ENCODE measurements around the gene UPF1.
A peak's percentile ranks its signal among the peaks of the same experiment; 100 is the strongest.

Gene UPF1

DNA sequence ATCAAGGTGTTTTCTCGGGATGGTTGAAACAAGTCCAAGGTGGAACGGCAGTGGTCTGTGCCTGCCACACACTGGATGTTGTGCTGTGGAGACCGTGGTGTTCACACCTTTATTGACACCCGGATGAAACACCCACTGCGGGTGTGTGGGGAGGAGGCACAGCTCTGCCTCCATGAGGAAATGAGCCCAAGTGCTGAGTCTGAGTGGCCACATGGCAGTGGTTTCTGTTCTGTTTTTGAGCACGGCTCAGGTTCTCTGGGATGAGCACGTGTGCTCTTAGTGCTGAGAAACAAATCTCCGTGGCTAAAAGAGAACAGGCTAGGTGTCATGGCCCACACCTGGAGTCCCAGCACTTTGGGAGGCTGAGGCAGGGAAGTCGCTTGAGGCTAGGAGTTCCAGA, 29.5 kb downstream of the UPF1 start:
- DNase-seq (ENCODE audit: low read depth) = no peak
- TF ChIP-seq, protein P1, sequence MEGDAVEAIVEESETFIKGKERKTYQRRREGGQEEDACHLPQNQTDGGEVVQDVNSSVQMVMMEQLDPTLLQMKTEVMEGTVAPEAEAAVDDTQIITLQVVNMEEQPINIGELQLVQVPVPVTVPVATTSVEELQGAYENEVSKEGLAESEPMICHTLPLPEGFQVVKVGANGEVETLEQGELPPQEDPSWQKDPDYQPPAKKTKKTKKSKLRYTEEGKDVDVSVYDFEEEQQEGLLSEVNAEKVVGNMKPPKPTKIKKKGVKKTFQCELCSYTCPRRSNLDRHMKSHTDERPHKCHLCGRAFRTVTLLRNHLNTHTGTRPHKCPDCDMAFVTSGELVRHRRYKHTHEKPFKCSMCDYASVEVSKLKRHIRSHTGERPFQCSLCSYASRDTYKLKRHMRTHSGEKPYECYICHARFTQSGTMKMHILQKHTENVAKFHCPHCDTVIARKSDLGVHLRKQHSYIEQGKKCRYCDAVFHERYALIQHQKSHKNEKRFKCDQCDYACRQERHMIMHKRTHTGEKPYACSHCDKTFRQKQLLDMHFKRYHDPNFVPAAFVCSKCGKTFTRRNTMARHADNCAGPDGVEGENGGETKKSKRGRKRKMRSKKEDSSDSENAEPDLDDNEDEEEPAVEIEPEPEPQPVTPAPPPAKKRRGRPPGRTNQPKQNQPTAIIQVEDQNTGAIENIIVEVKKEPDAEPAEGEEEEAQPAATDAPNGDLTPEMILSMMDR (IDR thresholded peaks at IDR 0.05; ENCODE audit: control insufficient read depth, insufficient read depth, low read depth, low read length, missing control alignments) = no peak
- H3K4me3 ChIP-seq (ENCODE audit: control insufficient read depth, low read depth, low read length) = no peak overlapping the region

DNA sequence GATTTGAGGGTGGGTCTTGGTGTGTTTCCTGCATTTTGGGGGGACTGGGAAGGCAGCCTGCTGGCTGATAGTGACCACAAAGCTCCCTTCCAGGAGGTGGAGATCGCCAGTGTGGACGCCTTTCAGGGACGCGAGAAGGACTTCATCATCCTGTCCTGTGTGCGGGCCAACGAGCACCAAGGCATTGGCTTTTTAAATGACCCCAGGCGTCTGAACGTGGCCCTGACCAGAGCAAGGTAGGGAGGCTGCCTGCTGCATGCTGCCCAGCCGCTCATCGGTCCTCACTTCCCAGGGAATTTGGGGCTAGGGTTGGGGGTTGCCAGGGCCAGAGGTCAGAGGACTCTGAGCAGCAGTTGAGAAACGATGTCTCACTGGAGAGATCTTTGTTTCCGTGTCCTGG, 30.2 kb downstream of the UPF1 start:
- no peak for DNase-seq (ENCODE audit: low read depth)
- H3K4me3 ChIP-seq (ENCODE audit: control insufficient read depth, low read depth, low read length) = no peak overlapping the region
- TF ChIP-seq, protein P1 (IDR thresholded peaks at IDR 0.05; ENCODE audit: control insufficient read depth, insufficient read depth, low read depth, low read length, missing control alignments) = no peak

DNA sequence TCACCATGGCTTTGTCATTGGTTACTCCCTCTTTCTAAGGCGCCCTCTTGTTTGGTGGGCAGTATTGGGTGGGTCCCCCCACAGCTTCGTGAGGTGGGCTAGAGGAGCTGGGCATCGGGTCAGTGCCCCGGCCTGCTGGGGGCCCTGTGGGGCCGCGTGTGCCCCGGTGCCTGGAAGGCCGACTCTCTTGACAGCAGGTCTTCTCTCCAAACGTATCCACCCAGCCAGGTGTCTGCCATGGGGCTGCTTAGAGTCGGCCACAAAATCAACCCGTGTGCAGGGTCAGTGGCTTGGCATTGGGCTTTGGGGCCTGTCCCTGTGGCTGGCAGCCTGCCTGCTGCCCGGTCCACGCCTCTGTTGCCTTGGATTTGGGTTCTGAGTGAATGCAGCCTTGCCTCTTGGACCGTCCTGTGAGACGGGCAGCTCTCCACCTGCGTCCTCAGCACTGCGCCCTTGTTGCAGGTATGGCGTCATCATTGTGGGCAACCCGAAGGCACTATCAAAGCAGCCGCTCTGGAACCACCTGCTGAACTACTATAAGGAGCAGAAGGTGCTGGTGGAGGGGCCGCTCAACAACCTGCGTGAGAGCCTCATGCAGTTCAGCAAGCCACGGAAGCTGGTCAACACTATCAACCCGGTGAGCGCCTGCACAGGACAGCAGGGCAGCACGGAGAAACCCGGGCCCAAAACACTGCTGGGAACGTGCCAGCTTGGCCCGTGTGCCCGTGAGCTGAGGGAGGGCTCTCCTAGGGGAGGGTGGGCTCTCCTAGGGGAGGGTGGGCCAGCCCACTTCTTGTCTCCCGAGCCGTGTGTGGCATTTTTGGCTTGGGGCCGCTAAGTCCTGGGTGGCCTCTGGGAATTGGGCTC, 31.4 kb downstream of the UPF1 start:
- TF ChIP-seq, protein P1 (IDR thresholded peaks at IDR 0.05; ENCODE audit: control insufficient read depth, insufficient read depth, low read depth, low read length, missing control alignments) = no peak
- DNase-seq (ENCODE audit: low read depth) = no peak
- H3K4me3 ChIP-seq (ENCODE audit: control insufficient read depth, low read depth, low read length) = no peak overlapping the region

DNA sequence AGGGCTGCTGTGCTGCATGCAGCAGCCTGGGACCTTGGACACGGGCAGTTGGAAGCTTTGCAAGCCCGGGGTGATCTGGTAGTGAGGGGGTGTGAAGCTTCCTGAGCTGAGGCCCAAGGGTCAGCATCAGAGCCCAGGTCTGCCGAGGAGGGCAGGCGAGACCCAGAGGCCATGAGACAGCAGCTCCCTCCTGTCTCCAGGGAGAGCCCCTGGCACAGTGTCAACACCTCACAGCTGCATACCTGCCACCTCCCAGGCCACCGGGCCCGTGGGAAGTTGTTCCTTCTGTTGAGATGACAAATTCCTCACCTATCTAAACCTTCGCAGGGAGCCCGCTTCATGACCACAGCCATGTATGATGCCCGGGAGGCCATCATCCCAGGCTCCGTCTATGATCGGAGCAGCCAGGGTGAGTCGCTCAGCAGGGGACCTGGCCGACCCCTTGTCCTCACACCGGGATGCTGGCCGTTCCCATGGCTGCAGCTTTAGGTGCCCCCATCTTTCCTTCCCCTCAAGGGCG, 32.1 kb downstream of the UPF1 start:
- TF ChIP-seq, protein P1 (IDR thresholded peaks at IDR 0.05; ENCODE audit: control insufficient read depth, insufficient read depth, low read depth, low read length, missing control alignments) = no peak
- no peak overlapping the region for H3K4me3 ChIP-seq (ENCODE audit: control insufficient read depth, low read depth, low read length)
- DNase-seq (ENCODE audit: low read depth) = no peak

DNA sequence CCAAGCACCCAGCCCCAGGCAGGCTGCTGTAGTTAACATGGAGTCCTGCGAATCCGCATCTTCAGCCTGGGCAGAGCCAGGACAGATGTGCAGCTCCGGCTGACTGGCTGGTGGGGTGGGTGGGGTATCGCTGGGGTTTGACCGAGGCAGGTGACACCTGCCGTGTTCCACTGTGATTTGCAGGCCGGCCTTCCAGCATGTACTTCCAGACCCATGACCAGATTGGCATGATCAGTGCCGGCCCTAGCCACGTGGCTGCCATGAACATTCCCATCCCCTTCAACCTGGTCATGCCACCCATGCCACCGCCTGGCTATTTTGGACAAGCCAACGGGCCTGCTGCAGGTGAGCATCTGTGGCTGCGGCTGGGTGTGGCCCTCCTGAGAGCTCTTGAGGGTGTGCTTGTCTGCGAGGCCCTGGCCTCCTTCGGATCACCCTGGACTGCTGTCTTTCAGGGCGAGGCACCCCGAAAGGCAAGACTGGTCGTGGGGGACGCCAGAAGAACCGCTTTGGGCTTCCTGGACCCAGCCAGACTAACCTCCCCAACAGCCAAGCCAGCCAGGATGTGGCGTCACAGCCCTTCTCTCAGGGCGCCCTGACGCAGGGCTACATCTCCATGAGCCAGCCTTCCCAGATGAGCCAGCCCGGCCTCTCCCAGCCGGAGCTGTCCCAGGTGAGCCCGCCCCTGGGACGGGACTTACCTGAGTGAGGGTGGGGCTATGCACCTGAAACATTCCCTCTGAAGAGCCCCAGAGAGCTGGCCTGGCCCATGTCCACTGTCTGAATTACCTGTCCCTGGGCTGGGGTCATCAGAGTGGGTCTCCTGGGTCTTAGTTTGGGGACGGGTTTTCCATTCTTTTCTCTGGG, 33.6 kb downstream of the UPF1 start:
- DNase-seq (ENCODE audit: low read depth) = no peak
- TF ChIP-seq, protein P1 (IDR thresholded peaks at IDR 0.05; ENCODE audit: control insufficient read depth, insufficient read depth, low read depth, low read length, missing control alignments) = no peak
- H3K4me3 ChIP-seq (ENCODE audit: control insufficient read depth, low read depth, low read length) = no peak overlapping the region

DNA sequence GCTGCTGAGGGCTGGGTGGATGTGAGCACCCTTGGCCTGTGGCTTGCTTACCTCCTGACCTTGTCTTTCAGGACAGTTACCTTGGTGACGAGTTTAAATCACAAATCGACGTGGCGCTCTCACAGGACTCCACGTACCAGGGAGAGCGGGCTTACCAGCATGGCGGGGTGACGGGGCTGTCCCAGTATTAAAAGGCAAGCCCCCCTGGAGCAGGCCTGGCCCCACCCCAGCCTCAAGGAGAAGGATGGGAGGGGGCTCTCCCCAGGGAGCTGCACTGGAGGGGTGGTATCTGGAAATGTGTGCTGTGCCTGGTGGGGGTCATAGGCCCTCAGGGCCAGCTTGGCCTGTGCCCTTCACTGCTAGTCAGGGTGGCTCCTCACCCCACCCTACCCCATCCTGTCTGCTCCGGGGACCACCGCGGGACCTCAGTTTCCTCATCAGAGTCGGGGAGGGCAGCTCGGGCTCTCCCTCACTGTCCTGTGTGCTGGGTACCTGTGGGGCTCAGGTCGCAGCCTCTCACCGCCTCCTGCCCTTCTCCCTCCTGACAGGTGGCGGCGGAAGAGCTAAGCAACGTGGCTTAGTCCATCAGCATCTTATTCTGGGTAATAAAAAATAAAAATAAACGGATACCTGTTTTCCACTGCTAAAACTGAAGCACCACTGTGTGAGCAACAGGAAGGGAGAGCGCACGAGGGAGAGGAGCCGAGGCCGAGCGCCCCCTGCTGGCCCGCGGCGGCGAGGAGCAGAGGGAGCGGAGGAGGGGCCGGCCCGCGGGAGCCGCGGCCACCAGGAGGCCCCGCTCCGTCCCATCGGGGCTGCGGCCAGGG, 34.4 kb downstream of the UPF1 start:
- no peak overlapping the region for H3K4me3 ChIP-seq (ENCODE audit: control insufficient read depth, low read depth, low read length)
- TF ChIP-seq, protein P1 (IDR thresholded peaks at IDR 0.05; ENCODE audit: control insufficient read depth, insufficient read depth, low read depth, low read length, missing control alignments) = peak; percentile 83
- no peak for DNase-seq (ENCODE audit: low read depth)

Data from AG09309 (cell line).